ENCODE results near the gene TMEM107.

Gene TMEM107

DNA sequence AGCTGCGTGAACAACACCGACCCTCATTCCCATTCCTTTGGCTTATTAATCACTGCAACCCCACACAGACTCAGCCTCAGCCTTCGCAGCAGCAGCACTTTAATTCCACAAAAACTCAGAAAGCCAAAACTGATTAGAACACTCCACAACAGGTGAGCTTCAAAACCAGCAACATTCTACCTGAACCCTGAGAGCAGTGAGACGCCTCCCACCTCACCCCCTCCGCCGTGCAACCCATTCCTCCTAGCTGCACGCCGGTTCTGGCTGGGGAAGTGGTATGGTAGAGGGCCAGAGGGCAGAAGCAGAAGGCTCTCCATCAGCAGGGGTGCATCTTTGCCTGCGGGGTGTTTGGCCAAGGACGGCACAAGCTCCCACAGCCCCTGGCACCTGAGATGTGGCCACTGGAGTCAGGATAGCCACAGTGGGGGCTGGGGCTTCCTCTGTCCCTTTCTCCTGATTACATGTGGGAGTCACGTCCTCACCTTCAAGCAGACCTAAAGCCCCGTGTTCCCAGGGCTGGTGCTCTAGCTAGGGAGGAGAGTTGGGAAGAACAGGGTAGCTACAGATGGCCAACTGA lies 12.2 kb upstream of the TMEM107 start:
- Histone ChIP-seq H3K27ac (ENCODE audit: extremely low read depth, low read depth, low read length) (peak overlapping the region; percentile 75), H3K9me3 (ENCODE audit: control insufficient read depth, insufficient read depth, low read depth, low read length) (no peaks in the 10 kb centered on the region), H3K36me3 (ENCODE audit: control insufficient read depth in 2 of 2, insufficient read depth in 1 of 2, low read length in 2 of 2) (no peaks in the 10 kb centered on the region), H3K4me3 (ENCODE audit: low read depth, low read length) (peak overlapping the region; percentile 75), H3K4me1 (ENCODE audit: control insufficient read depth, insufficient read depth, low read length) (peaks cover 13% of the 10 kb centered on the region)
- CTCF ChIA-PET = interaction anchor here (0.6 to 1.9 kb wide), 11 partner anchors 21 to 627 kb away, joined by 3 to 12 read pairs (median 4); partner anchors contain the start of genes ALOXE3 and AURKB
- TF ChIP-seq SCRT2 (tag by site-specific recombination; IDR thresholded peaks at IDR 0.05) (peak; percentile 82), ZNF596 (tag by site-specific recombination; IDR thresholded peaks at IDR 0.05) (no peak), ZNF529 (tag by site-specific recombination; IDR thresholded peaks at IDR 0.05; ENCODE audit: insufficient replicate concordance) (no peak), ZNF654 (tag by site-specific recombination; IDR thresholded peaks at IDR 0.05; ENCODE audit: low read depth) (no peak), ZBTB48 (tag by site-specific recombination; IDR thresholded peaks at IDR 0.05) (peak; percentile 83), ZBTB20 (tag by site-specific recombination; IDR thresholded peaks at IDR 0.05) (0 out of 2 replicates have a peak, but pooled peaks have one; percentile 3), ZNF266 (tag by site-specific recombination; IDR thresholded peaks at IDR 0.05; ENCODE audit: low read depth) (no peak), EGR2 (tag by site-specific recombination; IDR thresholded peaks at IDR 0.05; ENCODE audit: low read depth) (no peak), GLIS2 (tag by site-specific recombination; IDR thresholded peaks at IDR 0.05) (peak; percentile 53), ZNF560 (tag by site-specific recombination; IDR thresholded peaks at IDR 0.05; ENCODE audit: borderline replicate concordance) (no peak), ZNF76 (tag by site-specific recombination; IDR thresholded peaks at IDR 0.05; ENCODE audit: borderline replicate concordance, low read depth) (0 out of 2 replicates have a peak, but pooled peaks have one; percentile 7), IKZF3 (tag by site-specific recombination; IDR thresholded peaks at IDR 0.05) (0 out of 2 replicates have a peak, but pooled peaks have one; percentile 52), ZNF19 (tag by site-specific recombination; IDR thresholded peaks at IDR 0.05; ENCODE audit: low read depth) (no peak), GLI4 (tag by site-specific recombination; IDR thresholded peaks at IDR 0.05) (no peak), ZNF146 (tag by site-specific recombination; IDR thresholded peaks at IDR 0.05) (no peak), WT1 (tag by site-specific recombination; IDR thresholded peaks at IDR 0.05) (no peak)
- TF ChIP-seq, protein P1, sequence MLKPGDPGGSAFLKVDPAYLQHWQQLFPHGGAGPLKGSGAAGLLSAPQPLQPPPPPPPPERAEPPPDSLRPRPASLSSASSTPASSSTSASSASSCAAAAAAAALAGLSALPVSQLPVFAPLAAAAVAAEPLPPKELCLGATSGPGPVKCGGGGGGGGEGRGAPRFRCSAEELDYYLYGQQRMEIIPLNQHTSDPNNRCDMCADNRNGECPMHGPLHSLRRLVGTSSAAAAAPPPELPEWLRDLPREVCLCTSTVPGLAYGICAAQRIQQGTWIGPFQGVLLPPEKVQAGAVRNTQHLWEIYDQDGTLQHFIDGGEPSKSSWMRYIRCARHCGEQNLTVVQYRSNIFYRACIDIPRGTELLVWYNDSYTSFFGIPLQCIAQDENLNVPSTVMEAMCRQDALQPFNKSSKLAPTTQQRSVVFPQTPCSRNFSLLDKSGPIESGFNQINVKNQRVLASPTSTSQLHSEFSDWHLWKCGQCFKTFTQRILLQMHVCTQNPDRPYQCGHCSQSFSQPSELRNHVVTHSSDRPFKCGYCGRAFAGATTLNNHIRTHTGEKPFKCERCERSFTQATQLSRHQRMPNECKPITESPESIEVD (tag by site-specific recombination; IDR thresholded peaks at IDR 0.05) = no peak
- TF ChIP-seq, protein P2, sequence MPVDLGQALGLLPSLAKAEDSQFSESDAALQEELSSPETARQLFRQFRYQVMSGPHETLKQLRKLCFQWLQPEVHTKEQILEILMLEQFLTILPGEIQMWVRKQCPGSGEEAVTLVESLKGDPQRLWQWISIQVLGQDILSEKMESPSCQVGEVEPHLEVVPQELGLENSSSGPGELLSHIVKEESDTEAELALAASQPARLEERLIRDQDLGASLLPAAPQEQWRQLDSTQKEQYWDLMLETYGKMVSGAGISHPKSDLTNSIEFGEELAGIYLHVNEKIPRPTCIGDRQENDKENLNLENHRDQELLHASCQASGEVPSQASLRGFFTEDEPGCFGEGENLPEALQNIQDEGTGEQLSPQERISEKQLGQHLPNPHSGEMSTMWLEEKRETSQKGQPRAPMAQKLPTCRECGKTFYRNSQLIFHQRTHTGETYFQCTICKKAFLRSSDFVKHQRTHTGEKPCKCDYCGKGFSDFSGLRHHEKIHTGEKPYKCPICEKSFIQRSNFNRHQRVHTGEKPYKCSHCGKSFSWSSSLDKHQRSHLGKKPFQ (tag by site-specific recombination; IDR thresholded peaks at IDR 0.05) = no peak
- POLR2A ChIA-PET = interaction anchor here (0.8 to 13.9 kb wide), 8 partner anchors 15 to 128 kb away, joined by 3 to 394 read pairs (median 16); partner anchors contain the start of genes AURKB, CTC1, PFAS and SLC25A35

DNA sequence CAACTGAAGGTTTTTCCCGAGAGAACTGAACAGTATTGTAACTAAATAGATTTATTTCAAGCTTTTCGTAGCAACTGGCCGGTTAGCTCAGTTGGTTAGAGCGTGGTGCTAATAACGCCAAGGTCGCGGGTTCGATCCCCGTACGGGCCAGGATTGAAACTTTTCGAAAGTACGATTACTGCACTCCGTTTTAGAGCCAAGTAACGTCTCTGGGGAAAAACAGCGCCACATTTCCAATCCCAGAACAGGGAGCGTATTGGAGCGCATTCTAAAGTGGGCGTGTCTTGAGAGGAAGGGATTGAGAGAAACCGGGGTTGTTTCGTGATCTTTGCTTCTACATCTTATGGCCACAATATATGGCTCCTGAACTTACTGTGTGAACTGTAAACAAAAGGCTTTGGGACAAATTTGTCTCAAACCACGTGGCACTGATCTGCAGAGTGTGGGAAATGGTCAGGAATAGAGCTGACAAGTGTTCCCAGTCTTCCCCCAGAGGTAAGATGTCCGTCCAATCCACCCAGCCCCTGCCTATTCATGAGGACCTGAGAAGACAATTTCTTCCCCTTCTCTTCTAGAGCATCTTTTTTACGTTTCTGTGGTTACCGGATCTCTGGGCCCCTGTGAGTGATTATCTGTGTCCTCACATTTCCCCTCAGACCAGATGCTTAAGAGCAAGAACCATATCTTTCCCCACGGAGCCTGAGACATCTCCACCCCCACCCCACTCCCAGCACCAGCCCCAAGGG lies 11.5 kb upstream of the TMEM107 start:
- Histone ChIP-seq H3K27ac (ENCODE audit: extremely low read depth, low read depth, low read length) (peak overlapping the region; percentile 79), H3K9me3 (ENCODE audit: control insufficient read depth, insufficient read depth, low read depth, low read length) (no peaks in the 10 kb centered on the region), H3K4me1 (ENCODE audit: control insufficient read depth, insufficient read depth, low read length) (peaks cover 13% of the 10 kb centered on the region), H3K4me3 (ENCODE audit: low read depth, low read length) (peak overlapping the region; percentile 57), H3K36me3 (ENCODE audit: control insufficient read depth in 2 of 2, insufficient read depth in 1 of 2, low read length in 2 of 2) (no peaks in the 10 kb centered on the region)
- POLR2A ChIA-PET = interaction anchor here (0.8 to 13.9 kb wide), 9 partner anchors 15 to 127 kb away, joined by 3 to 394 read pairs (median 12); partner anchors contain the start of genes AURKB, CTC1, PFAS and SLC25A35
- CTCF ChIA-PET = interaction anchor here (0.6 to 1.9 kb wide), 14 partner anchors 11 to 626 kb away, joined by 3 to 12 read pairs (median 4); partner anchors contain the start of genes ALOXE3 and AURKB
- TF ChIP-seq ZBTB17 (tag by site-specific recombination; IDR thresholded peaks at IDR 0.05) (peak; percentile 78), ZSCAN23 (tag by site-specific recombination; IDR thresholded peaks at IDR 0.05) (0 out of 2 replicates have a peak, but pooled peaks have one; percentile 63), ZNF654 (tag by site-specific recombination; IDR thresholded peaks at IDR 0.05; ENCODE audit: low read depth) (no peak), ZNF354C (tag by site-specific recombination; IDR thresholded peaks at IDR 0.05; ENCODE audit: borderline replicate concordance, low read depth) (no peak), ZNF596 (tag by site-specific recombination; IDR thresholded peaks at IDR 0.05) (0 out of 2 replicates have a peak, but pooled peaks have one; percentile 33), ZNF146 (tag by site-specific recombination; IDR thresholded peaks at IDR 0.05) (no peak), ZNF416 (tag by site-specific recombination; IDR thresholded peaks at IDR 0.05) (no peak), SP3 (tag by site-specific recombination; IDR thresholded peaks at IDR 0.05) (peak; percentile 62; the same call in 1 of the 2 replicates)
- TF ChIP-seq, protein P3, sequence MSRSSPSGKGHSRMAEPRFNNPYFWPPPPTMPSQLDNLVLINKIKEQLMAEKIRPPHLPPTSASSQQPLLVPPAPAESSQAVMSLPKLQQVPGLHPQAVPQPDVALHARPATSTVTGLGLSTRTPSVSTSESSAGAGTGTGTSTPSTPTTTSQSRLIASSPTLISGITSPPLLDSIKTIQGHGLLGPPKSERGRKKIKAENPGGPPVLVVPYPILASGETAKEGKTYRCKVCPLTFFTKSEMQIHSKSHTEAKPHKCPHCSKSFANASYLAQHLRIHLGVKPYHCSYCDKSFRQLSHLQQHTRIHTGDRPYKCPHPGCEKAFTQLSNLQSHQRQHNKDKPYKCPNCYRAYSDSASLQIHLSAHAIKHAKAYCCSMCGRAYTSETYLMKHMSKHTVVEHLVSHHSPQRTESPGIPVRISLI (tag by site-specific recombination; IDR thresholded peaks at IDR 0.05) = 0 out of 2 replicates have a peak, but pooled peaks have one; percentile 4
- TF ChIP-seq, protein P4, sequence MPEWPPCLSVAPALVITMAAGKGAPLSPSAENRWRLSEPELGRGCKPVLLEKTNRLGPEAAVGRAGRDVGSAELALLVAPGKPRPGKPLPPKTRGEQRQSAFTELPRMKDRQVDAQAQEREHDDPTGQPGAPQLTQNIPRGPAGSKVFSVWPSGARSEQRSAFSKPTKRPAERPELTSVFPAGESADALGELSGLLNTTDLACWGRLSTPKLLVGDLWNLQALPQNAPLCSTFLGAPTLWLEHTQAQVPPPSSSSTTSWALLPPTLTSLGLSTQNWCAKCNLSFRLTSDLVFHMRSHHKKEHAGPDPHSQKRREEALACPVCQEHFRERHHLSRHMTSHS (tag by site-specific recombination; IDR thresholded peaks at IDR 0.05) = no peak
